Esophagus mucosa (tissue), 1 donor: Measurements from ENCODE around the gene KRT76. TPM values are rescaled to one million over a fixed set of nuclear protein-coding genes. Genes with fewer than 3 reads are reported as not detected.
"Not testable (repeated sequence)": the region's sequence is repeated elsewhere in the genome, so short reads cannot be mapped to it uniquely, and the experiment has no call there.

Experiments used
- ATAC-seq: fragments of 200-7000 bp; cut with Tn5 transposase; one replicate; pipeline ENCODE4 v1.9.1; 2020
- total RNA-seq: library from RNA; stranded (reverse); gene quantifications from one replicate; pipeline ENCODE4 v1.2.4, GENCODE V29; 2023
- donor health status: DM: yes; HTN: yes; CAD: no.

Gene KRT76
- total RNA-seq, 1 donor from 2014 or later: 0.08 TPM

DNA sequence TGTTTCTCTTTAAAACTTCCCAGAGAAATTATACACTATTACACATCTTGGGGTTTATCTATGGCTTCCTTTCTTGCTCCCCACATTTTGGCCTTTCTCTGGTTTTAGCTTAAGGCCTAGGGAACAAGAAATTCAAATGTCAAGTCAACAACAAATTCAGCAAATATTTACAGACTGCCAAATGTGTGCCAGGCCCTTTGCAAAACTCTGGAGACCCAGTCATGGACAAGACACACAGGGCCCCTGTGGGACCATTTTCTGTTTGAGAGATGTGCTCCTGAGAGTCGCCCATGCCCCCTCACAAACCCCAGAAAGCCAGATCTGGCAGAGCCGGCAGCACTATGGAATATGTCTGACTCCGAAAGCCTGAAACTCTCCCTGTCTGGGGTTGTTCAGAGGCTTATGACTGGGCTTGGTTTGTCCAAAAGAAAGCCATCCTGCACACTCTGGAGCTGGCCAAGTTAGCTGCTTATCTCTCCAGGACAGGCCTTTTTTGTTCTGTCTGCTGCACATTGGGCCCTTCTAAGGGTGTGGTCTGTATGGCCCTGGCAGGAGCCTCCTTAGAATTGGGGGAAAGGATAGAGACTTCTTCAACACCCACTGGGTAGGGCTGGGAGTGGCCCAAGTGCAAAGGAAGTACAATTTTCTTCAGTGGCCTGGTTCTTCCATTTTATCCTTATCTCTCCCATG, 19.8 kb upstream of the KRT76 start:
- ATAC-seq: no peak

DNA sequence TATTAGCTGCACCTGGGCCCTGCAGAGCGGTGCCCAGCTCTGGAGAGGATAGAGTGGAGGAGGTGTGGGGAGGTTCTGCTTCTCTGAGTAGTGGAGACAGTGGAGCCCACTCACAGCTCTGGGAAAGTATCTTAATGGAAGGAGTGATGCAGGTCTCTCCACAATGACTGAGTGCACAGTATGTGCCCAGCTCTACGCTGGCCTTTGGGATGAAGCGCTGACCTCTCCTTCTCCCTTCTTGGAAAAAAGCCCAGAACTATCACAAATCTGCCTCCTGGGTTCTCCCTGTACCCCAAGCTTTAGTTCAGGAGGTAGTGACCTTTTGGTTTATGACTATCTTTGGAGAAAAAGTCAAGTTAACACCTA, 19.3 kb upstream of the KRT76 start:
- ATAC-seq: no peak

DNA sequence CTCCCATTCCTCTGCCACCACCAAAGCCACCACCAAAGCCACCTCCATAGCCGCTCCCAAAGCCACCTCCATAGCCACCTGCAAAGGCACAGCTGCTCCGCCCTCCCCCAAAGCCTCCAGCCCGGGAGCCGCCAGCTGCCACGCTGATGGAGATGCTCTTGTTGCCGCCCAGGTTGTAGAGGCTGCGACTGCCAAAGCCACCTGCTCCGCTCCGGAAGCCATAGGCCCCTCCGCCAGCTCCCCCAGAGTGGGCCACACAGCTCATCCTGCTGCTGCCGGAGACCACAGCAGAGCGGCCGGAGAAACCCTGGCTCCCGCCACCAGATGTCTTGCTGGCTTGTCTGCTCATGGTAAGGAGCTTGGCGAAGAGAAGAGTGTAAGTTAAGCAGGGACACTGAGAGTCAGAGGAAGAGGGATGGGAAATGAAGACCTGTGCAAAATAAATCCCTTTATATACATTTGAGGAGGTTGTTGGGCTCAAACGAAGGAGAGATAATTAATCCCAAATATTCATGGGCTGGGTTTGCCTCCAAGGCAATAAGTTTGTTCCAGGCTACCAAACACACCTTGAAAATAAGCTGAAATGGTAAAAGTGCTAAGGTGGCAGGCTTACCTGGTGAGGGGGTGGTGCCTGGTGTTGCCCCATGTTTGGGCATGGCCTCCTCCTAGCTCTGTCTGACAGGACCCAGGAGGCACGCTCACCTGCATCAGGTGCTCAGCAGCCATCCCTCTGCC, 18.7 kb upstream of the KRT76 start, which contains the start of gene KRT3:
Gene KRT3, minus strand, starts transcription at position 424 of the 735 bp plus-strand sequence. Its CDS starts 75 bp downstream, at position 349.
- ATAC-seq: no peak

DNA sequence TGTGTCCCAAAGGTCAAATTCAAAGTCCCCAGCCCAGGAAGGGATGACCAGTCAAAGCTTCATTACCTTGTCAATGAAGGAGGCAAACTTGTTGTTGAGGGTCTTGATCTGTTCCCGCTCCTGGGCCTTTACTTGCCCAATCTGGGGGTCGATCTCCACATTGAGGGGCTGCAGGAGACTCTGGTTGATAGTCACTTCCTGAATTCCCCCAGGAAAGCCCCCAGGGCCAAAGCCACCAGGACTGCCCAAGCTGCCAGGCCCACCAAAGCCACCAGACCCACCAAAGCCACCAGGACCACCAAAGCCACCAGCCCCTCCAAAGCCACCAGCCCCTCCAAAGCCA, 18.2 kb upstream of the KRT76 start:
- not testable (repeated sequence) for ATAC-seq

DNA sequence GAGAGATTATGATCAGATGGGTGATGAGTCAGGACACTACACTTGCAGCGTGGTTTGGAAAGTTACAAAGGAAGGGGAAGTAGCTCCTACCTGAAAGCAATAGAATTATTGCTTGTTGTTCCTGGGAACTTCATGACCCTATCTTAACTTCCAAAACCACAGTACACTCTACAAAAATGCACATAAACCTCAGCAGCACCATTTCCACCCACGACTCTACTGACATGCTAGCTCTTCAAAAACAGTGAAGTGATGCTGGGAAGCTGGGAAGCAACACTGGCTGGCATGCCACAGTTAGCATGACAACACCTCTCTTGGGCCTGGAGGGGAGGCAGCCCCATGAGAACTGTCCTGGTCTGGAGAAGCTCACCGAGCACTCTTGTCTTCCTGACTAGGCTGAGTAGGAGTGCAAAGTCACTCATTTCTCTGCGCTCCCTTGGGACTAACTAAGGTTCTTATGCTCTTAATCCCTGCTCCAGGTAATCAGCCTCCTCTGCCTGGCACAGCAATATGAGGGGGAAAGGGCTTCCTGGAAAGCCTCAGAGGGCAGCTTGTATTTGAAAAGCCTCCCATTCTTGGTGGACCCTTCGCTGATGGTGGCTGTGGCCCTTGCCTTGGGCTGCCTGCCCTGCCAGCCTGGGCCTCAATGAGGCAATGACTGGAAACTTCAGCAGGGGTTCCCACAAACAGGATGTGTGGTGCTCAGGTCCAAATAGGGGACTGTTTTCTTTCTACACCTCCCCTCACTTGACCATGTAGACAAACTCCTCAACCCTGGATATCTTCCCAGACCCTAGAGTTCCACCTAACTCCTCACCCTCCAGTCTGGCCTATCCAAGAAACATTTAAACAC, 17.6 kb upstream of the KRT76 start:
- ATAC-seq: no peak

DNA sequence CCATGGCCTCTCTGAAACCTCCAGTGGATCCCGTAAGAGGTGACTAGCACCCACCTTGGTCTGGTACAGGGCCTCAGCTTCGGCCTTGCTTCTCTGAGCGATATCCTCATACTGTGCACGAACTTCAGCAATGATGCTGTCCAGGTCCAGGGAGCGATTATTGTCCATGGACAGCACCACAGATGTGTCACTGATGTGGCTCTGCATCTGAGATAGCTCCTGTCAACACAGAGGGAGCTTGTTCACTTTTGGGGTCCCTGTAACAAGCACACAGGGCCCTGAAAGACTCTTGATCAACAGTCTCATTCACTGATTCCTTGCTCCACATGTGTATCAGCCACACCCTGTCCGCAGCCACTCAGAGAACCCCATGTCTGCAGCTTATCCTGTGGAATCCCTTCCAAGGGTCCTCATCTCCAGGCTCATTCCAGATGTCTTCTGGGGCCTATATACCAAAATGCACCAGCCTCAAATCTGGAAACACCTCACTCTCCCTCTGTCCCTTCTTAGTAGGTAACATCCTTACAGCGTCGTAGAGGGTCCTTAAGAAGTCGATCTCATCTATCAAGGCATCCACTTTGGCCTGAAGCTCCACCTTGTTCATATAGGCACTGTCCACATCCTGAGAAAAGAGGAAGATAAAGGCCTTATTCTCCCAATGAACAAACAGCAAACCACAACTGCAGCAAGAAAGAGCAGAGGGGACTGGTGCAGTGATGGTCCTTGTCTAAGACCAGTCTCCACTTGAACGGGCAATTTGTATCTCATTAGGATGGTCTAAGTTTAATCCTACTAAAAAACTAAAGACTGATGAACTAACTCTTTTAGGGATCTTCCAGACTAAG, 15.3 kb upstream of the KRT76 start:
- ATAC-seq: no peak

DNA sequence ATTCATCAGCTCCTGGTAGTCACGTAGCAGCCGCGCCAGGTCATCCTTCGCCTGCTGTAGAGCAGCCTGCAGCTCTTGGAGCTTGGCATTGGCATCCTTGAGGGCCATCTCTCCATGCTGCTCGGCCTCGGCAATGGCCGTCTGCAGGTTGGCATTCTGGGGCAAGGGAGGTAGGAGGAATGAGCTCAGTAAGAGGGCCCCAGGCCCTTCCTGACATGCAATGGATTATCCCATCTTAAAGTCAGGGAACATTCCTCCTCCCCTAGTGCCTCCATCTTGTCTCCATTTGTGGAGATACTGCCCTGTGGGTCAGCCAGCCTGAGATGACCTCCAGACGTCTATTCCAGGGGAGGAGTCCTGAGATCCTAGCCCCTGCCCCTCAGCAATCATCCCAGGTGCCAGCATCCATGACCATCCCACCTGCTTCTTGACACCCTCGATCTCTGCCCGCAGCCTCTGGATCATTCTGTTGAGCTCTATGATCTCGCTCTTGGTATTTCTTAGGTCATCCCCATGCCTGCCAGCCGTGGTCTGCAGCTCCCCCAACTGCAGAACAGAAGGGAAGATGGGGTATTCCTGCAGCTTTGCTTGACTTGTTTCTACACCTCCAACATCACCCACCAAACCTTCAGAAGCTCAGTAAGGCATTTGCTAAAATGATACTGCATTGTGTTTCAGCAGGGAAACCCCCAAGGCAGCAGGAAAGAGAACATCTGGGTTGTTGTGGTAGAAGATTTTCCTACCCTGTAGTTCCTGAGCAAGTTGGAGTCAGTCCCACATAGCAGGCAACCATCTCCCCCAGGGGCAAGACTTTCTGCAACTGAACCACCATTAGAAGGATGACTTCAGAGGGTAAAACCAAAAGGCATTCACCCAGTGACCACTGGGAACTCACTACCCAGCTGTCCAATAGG, 14.4 kb upstream of the KRT76 start:
- ATAC-seq: no peak

DNA sequence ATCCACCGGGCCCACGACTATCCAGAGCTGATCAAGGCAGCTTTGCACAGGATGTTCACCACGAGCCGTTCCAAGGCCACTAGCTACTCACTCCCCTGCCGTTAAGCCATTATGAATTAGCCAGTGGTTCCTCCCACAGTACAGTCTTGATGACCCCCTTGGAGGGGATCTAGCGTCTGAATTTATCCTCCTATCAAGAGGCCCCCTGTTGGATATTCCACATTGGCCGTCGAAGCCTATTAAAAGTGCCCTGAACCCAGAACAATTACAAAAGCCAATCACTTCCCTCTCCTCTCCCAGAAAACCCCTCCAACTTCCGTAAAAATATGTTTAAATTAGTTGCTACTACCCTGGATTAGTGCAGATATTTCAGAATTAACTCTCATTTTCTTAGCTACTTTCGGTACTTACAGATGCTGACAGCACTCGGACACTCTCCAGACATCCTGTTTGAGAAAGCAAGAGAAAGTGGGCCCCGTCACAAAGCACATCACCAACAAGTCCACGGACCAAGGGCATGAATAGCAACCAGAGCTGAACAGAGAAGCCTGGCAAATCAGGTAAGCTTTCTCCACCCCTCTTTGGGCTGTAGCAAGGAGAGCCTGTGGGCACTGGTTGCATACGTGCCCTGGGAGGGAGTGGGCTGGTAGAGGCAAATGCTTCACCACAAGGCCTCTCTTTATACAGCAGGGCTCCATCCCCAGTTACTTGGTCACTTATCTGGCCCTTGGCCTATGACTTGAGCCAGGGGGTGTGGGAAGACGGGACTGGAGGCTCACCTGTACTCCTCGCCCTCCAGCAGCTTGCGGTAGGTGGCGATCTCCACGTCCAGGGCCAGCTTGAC, 13.5 kb upstream of the KRT76 start:
- no peak for ATAC-seq

DNA sequence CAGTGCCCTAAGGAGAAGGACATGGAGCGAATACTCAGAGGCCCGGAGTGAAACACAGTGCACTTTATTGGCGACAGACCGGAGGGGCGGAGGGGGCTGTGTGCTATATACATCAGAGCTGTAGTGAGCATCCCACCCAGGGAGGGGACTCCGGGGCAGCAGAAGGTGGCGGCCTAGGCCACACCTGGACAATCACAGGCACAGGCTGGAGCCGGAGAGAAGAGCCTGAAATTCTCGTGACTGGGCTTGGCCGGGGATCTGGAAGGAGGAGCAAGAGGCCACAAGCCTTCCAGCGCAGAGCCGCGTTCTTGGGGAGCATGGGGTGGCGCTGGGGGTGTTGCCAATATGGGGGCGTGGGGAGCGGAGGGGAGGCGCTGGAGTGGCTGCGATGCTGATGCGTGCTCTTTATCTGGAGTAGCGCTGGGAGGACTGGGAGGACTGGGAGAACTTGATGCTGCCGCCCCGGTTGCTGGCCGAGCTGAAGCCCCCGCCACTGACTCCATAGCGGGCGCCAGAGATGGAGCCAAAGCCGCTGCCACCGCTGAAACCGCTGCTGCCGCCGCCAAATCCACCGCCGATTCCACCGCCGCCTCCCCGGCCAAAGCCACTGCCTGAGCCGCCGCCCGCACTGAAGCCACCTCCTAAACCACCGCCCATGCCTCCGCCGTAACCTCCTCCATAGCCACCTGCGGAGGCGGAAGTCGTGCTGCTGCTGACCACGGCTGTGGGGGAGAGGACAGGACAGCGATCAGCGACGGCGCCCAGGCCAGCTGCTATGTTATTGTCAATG, 12.7 kb upstream of the KRT76 start:
- ATAC-seq: peak; percentile 54

DNA sequence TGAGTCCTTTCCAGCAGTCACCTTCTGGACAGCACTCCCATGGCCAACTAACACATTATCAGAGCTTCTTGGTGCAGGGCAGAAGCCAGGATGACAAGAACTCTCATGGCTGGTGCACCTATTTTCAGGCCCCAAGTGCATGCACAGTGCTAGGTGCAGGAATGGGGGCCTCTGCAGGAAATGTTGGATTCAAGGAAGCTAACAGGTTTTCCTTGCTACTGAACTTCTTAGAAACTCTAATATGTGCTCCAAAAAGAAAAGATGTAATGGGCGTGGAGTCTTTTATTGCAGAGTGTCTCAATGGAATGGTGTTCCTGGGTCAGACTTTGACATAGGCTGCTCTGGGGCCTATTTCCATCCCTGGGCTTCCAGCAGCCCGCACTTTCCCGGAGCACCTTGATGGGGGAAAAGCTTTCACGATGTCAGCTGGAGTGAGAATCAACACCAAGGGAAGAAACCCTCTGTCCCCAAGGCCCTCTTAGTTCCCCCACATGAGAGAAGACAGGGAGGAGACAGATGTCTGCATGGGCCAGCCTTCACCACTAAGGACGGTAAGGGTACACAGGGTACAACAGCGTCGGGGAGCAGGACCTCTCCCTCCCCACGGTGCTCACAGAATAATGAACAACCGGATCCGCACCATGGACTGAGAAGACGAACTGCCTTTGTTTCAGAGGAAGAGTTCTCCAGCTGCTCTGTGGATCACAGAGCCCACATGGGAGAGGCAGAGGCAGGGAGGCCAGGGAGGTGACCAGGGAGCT, 11.9 kb upstream of the KRT76 start:
- no peak for ATAC-seq

DNA sequence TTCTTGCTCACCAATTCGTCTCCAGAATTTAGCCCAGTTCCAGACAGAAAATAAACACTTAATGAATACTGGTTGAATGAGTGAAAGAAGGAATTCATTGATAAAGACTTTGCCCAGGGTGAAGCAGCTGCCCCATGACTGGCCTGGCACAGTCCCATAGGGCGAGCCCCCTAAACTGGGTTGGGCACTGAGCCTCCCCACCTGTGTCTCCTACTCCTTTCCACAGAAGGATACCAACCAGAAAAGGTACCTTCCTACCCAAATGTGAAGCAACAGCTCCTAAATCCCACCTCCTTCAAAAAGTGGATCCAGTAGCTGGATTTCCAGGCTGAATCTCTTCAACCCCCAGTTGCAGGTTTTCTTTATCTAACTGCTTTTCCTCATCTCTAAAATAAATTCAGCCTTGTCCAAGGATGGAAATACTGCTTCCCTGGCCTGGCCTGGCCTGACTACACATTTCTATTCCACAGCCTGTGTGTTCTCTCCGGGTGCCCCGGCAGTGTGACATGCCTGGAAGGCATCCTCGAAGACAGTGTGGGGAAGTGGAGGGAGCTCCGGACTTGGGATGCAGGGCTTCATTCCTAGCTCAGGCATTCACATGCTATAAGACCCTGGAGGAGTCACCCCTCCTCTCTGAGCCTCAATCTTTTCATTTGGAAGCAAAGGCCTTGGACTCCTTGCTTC, 11.2 kb upstream of the KRT76 start:
- no peak for ATAC-seq

DNA sequence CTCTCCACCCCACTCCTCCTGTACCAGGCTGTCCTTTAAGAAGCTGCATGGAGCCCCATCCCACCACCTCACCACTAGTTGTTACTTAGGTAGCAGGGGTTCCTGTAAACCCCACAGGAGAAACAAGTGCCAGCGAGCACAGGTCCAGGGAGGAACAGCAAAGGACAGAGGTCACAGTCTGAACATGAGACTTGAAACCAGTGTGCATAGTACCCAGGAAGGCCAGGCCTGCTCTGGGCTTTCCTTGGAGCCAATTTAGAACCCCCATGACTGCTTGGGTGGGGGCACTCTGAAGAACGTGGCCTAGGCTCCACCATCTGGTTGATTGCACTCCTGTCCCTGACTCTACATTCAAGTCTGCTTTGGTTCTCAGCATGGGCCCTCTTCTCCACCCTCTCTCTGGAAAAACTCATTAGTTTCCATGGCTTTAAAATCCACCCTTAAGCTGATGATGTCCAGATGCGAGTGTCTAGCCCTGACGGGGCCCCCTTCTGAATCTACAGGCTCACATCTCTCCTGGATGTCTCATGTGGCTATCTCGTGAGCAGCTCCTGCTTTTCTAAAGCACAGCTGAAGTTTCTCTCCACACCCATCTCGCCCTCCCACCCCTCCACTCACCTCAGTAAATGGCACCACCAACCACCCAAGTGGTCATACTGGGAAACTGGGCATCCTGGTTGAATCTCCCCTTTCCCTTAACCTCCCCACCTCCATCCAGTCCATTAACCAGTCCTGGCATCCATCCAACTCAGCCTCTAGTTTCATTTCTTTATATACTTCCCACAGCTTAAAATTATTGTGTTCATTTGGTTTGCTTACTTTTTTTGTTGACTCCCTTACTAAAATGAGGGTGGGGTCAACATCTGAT, 10.4 kb upstream of the KRT76 start:
- ATAC-seq: no peak

DNA sequence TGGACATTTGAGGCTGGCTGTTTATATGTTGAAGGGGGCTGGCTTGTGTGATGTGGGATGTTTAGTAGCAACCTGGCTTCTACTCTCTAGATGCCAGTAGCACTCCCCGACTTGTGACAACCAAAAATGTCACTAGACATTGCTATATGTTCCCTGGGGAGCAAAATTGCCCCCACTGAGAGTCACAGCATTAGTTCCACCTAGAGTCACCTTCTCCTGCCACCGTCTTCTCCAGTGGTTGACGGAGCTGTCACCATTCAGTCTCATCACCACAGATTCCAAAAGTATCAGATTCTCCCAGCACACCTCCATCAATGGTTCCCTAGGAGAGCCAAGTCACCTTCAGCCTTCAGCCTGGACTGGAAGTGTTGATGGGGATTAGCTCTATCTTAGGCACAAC, 7.8 kb upstream of the KRT76 start:
- ATAC-seq: no peak

DNA sequence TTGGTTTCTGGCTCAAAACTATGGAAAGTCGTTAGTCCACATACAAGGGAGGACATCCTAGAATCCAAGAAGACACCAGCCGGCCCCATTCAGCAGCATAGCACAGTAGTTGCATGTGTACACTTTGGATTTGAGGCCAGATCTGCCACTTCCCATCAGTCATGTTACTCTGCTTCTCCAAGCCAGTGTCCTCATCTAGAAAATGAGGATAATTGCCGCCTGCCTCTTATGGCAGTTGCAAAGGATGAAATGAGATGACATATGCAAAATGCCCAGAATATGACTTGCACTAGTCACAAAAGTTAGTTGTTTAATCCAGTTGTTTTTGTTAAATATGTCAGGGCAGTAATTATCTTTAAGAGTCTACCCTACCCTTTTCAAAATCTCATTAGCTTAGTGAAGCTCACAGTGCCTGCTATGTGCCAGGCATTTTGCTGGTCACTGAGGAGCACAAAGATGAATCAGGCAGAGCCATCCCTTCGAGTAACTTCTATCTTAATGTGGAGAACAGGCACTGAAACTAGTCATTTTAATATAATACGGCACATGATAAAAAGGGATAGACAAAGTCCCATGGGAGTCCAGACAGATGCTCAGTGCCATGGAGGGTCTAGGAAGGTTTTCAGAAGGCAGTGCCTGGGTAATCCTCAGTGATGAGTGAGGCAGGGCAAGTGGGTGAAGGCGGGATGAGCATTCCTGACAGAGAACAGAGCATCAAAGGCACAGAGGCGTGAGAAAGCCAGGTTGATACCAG, 6.6 kb upstream of the KRT76 start:
- ATAC-seq: no peak

DNA sequence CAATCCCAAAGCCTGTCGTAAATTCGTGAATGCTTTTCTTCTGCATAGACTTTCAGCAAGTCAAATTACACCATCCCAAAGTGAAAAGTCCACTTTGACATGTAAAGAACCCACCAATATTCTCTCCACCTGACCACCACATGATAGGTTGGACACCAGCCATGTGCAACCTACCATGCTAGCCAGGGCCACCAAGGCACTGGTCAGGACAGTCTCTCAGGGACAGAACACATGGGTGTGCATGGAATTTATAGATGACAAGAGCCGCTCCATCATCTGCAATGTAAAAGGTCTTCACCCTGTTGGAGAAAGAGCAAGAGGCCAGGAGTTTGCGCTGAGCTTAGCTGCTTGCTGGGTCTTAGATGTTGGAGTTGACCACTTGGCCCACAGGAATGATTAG, 5.4 kb upstream of the KRT76 start:
- no peak for ATAC-seq

DNA sequence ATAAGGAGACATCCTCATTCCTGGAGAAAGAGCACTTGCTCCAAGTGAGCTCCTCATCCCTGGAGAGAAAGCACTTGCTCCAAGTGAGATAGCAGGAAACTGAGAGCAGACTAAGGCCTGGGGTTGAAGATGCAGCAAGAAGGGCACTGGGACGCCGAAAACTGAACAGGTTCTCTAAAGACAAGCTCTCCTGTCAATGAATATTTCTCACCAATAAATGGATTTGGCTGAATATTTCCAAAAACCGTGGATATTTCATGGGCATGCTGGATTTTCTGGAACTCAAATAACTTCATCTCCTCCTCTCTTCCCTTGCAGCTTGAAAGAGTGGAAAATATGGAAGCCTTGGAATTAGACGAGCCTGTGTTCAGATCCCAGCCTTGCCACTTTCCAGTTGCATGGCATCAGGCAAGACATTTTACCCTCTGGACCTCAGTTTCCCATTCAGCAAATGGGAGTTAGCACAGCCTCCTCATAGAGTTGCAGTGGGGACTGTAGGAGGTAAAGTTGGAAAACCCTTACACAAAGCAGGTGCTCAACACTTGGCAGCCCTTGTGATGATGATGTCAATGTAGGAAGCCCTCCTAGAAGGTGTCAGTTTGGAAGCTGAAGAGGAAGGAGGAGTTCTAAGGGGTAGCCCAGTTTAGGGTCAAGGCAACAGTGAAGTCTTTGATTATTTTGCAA, 4.4 kb upstream of the KRT76 start:
- ATAC-seq: no peak
